A549 (cell line): ENCODE data around the gene TBC1D8.

ENCODE experiments used
- CTCF ChIP-seq: fragments of >200 bp; sonication (Bioruptor Twin); formaldehyde crosslinking; IDR thresholded peaks from 3 replicates; pipeline ENCODE4 v1.5.1; 2016
- EP300 ChIP-seq, 2 experiments: fragments of >200 bp; sonication (Bioruptor Twin); formaldehyde crosslinking; IDR thresholded peaks; 2 replicates in 1 of 2; 3 replicates in 1 of 2; pipeline ENCODE4 v1.6.1; 2016 to 2017
- KDM1A ChIP-seq: fragments of 200-600 bp; sonication (generic); IDR thresholded peaks from 2 replicates; pipeline ENCODE4 v1.6.1; 2016; ENCODE audit warnings: low read depth, mild to moderate bottlenecking
- POLR2A ChIP-seq: IDR thresholded peaks from 2 replicates; pipeline ENCODE4 v1.6.1; 2012; ENCODE audit warnings: mild to moderate bottlenecking, low read length
- RCOR1 ChIP-seq: fragments of 150-350 bp; IDR thresholded peaks from 2 replicates; pipeline ENCODE4 v1.6.1; 2014; ENCODE audit warnings: antibody characterized with exemption, low read length, low read depth
- SREBF2 ChIP-seq: fragments of 450-650 bp; IDR thresholded peaks from 2 replicates; pipeline ENCODE4 v1.6.1; 2014; ENCODE audit warnings: mild to moderate bottlenecking, moderate library complexity
- TP53 ChIP-seq: fragments of 250-450 bp; sonication (Bioruptor Pico); IDR thresholded peaks from 2 replicates; pipeline ENCODE4 v1.5.0; 2021; ENCODE audit warnings: mild to moderate bottlenecking, moderate library complexity
- TF ChIP-seq, protein P1 (sequence below): fragments of 200-600 bp; sonication (generic); IDR thresholded peaks from 2 replicates; pipeline ENCODE4 v1.6.1; 2016; ENCODE audit warnings: antibody characterized with exemption, mild to moderate bottlenecking, moderate library complexity

DNA sequence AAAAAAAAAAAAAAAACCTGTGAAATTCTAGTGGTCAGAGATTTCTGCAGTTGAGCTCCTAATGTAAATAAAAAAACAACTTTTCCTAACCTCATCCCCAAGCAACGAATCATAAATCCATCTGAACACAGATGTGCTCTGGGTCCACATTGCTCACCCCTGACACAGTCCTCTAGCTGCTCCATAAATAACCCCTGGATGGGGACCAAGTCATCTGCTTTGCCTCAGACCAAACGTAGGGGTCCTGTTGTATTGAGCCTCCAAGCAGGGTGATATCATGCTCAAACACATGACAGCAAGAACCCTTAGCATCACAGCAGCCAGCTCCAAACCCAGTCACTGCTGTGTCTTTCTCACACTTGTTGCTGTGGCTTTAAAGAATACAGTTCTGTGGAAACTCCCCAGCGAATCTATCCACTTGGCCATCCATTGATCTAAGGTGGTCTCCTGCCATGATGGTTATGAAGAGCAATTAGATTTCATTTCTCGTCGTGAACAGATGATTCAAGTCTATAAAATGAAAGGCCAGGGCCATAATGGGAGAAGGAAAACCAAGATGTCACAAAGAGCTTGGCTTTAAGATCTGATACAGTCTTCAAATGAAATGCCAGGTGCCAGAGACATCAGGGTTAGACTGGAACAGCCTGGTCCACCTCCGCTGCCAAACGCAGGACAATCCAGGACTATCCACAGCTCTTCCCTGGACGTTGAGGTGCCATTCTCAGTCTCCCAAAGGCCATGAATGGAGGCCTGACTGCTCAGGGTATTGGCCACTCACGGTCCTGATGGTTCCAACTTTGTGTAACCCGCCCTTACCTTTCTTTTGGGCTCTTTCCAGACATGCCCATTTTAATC lies 39.0 kb downstream of the TBC1D8 start:
- no peak for TF ChIP-seq RCOR1
- TF ChIP-seq KDM1A: no peak
- no peak for TF ChIP-seq POLR2A
- TF ChIP-seq, protein P1, sequence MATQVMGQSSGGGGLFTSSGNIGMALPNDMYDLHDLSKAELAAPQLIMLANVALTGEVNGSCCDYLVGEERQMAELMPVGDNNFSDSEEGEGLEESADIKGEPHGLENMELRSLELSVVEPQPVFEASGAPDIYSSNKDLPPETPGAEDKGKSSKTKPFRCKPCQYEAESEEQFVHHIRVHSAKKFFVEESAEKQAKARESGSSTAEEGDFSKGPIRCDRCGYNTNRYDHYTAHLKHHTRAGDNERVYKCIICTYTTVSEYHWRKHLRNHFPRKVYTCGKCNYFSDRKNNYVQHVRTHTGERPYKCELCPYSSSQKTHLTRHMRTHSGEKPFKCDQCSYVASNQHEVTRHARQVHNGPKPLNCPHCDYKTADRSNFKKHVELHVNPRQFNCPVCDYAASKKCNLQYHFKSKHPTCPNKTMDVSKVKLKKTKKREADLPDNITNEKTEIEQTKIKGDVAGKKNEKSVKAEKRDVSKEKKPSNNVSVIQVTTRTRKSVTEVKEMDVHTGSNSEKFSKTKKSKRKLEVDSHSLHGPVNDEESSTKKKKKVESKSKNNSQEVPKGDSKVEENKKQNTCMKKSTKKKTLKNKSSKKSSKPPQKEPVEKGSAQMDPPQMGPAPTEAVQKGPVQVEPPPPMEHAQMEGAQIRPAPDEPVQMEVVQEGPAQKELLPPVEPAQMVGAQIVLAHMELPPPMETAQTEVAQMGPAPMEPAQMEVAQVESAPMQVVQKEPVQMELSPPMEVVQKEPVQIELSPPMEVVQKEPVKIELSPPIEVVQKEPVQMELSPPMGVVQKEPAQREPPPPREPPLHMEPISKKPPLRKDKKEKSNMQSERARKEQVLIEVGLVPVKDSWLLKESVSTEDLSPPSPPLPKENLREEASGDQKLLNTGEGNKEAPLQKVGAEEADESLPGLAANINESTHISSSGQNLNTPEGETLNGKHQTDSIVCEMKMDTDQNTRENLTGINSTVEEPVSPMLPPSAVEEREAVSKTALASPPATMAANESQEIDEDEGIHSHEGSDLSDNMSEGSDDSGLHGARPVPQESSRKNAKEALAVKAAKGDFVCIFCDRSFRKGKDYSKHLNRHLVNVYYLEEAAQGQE: no peak
- no peak for TF ChIP-seq SREBF2
- TF ChIP-seq CTCF: no peak
- TF ChIP-seq TP53 (CRISPR knock-in tag): no peak
- TF ChIP-seq EP300 (IDR thresholded peaks at IDR 0.05): no peak
